Pons (tissue), 1 donor: ENCODE results near the gene CAMK4.
"Not testable (repeated sequence)": the region's sequence is repeated elsewhere in the genome, so short reads cannot be mapped to it uniquely, and the experiment has no call there.

Experiments used
- DNase-seq: peaks from one replicate; pipeline ENCODE4 v3.0.0-alpha.2; 2016; ENCODE audit warnings: low spot score

CAMK4 gene

GRCh38 chr5:111256128-111256527, 31.9 kb downstream of the CAMK4 start:
- no peak for DNase-seq

DNA sequence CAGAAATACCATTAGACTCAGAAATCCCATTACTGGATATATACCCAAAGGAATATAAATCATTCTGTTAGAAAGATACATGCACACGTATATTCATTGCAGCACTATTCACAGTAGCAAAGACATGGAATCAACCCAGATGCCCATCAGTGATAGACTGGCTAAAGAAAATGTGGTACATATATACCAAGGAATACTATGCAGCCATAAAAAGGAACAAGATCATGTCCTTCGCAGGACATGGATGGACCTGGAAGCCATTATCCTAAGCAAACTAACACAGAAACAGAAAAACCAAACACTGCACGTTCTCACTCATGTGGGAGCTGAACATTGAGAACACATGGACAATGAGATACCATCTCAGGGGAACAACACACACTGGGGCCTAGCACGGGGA, 33.4 kb downstream of the CAMK4 start:
- DNase-seq: not testable (repeated sequence)

DNA sequence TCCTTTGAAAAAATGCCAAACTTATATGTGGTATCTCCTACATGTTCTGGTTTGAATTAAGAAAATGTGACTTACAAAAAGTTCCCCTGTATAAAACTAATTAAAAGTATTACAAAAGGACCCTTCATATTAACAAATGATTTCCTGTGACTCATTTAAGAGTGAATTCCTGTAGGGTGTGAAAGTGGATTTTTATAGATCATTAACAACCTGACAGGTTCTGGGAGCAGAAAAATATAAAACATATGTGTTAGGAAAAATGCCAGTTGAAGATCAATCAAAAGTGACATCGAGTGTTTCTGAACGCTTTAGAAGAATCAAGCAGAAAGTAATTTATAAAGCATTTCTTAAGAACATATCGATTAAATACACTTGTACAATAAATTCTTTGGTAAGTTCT, 35.5 kb downstream of the CAMK4 start:
- no peak for DNase-seq

DNA sequence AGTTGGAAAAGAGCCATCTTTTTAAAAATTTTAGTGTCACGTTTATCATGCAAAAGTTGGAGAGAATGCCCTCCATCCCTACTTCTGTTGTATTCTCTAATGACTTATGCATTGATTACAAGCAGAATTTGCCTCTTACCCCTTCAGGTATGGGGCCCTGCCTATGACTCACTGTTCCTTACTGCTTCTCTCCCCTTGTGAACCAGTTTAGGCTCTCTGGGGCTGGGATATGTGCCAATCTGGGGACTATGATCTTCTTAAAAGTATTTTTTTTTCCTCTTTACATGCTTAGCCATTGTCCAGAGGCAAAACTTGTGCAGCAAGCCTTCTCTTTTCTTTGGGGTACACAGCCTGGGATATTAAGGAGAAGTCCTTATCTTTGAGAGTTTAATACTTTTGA, 37.4 kb downstream of the CAMK4 start:
- no peak for DNase-seq

DNA sequence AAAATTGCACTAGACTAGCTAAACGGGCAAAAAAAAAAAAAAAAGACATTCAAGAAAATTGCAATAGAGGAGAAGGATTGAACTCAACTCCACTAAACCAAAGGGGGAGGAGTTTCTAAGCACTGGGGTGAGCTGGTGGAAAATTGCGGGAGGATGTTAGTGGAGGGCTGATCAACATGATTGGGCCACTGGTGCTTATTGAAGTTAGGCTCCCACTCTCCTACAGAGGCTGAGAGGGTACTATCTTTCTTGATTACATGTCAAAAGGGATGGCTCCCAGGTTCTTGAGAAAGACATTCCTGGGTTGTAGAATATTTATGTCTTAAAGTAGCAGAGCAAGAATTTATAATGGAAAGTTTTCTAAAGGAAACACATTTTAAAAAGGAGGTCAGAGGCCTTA, 38.0 kb downstream of the CAMK4 start:
- no peak for DNase-seq

- DNase-seq: no peak
Observed at GRCh38 chr5:111262815-111263214, 38.6 kb downstream of the CAMK4 start.

GRCh38 chr5:111266491-111266890, 42.3 kb downstream of the CAMK4 start:
- DNase-seq: no peak

DNA sequence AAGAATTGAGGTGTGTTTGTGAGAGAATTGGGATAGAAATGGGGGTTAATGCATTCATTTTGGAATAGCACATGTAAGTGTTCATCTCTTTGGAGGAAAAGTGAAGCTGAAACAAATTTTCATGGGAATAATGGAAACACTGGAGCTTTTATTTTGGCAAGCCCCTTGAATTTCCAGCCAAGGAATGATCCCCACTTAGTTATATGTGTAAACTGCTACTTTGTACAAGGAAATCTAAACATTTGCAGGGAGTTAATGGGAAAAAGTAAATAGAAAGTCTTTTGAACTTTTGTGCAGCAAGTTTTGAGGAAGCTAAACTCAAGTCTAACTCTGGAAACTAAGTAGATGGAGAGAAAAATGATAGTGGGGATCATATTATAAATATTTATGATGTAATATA, 44.1 kb downstream of the CAMK4 start:
- DNase-seq: no peak

GRCh38 chr5:111271885-111272284, 47.7 kb downstream of the CAMK4 start:
- no peak for DNase-seq

DNA sequence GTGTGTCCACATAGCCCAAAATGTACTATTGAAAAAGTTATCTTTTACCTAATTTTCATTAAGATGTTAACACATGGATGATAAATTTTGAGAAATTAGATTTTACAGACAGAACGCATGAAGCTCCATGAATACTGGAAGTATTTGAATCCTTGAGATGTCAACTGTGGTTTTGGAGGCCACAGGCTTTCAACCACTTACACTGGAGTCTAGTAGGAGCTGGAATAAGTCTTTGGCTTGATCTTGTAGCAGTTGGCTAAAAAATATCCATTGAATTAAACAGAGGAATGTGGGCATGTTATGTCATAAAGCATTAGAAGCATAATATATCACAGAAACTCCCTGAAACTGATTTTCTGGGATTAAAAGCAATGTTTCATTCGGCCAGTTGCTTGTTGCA, 52.9 kb downstream of the CAMK4 start:
- no peak for DNase-seq

DNA sequence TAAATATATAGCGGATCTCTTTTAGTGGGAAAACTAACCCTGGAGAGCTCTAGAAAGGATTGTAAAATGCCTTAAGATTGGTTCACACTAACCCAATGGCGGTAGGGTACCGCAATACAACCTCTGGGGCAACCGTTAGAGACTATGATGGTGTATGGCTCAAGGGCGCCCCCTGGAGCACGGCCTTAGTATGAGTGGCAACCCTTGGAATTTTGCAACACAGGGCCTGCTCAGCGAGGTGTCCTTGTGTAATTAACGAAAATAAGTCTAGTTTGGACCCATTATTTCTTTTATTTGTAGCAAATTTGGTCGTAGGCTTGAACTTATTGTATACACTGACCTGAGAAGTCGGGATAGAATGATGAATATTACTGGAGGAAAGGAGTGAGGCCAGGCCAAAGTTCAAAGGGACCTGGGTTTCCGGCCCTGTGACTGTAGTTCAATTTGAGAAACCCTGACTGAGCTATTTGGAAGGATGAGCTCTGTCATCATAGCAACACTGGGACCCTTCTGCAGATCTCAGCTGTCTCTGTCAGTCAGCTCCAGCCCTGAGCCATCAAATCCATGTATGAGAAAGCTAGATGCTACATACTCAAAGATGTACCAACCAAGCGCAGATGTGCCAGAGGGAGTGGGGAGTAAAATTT, 54.8 kb downstream of the CAMK4 start:
- peak; percentile 26 for DNase-seq

DNA sequence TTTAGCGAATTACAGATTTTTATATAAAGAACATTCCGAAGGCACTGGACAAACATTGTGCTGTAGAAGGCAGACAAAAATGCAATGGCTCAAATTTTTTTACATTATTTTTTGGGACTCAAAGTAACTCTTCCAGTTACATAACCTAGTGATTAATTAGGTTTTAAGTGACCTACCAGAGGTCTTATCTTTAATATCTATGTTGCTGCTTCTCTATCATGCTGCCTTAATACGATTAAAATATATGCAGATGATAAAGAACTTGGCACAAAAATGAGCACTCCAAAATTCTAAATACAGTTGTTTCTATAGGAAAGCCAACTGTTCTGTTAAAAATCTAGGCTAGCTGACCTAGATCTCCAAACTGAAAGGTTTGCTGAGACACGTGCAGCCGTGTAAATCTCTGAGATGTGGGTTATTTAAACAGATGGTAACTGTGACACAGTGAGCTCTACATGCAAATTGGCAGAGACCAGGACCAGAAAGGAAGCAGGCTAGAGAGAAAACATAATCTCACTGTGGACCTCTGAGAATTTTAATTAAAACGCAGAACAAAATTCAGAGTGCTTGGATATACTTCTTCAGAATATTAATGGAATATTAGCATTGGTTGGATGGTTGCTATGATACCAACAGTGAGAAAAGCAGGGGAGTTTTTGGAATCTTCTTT, 56.2 kb downstream of the CAMK4 start:
- peak; percentile 17 for DNase-seq

DNA sequence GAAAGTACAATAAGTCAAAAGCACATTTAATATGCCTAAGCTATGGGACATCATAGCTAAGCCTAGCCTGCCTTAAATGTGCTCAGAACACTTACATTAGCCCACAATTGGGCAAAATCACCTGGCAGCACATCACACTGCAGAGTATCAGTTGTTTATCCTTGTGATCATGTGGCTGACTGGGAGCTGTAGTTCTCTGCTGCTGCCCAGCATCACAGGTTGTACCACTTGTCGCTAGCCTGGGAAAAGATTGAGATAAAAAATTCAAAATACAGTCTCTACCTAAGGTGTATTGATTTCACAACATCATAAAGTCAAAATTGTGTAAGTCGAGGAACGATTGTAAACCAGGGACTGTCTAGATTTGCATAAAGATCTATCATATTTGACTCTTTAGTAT, 58.6 kb downstream of the CAMK4 start:
- DNase-seq: no peak

- DNase-seq: no peak
Observed at GRCh38 chr5:111284825-111285224, 60.6 kb downstream of the CAMK4 start.

DNA sequence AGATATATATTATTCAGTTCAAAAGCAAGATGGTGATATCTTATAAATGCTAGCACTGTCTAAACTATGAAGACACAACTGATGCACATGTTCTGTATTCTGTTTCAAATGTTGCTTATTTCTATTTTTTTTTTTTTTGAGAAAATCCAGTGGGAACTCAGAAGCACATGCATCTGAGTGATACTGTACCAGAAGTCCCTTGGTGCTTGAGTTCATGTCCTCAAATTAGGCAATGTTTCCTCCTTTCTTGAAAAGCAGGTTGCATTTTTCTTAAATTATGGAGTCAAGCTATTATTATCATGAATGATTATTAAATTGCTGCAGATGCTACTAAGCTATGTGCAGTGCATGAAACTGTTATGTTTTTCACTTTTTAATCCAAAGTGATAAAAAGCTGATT, 70.4 kb downstream of the CAMK4 start:
- DNase-seq: no peak

GRCh38 chr5:111295649-111296048, 71.5 kb downstream of the CAMK4 start:
- no peak for DNase-seq

DNA sequence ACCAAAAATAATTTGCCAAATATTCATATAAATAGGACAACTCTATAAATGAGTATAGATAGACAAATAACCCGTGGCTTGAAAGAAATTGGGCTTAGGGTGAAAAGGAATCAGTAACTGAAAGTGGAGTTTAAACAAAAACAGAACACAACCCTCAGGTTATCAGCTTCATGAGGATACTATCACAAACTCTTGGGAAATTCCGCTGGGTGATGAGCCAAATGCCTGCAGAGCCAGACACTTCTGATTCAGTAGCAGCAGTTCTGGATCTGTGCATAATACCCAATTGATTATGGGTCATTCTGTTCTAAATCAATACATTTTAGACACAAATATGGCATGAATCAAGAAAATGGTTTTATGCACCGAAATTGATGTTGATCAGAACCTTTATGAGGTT, 72.4 kb downstream of the CAMK4 start:
- DNase-seq: no peak

DNA sequence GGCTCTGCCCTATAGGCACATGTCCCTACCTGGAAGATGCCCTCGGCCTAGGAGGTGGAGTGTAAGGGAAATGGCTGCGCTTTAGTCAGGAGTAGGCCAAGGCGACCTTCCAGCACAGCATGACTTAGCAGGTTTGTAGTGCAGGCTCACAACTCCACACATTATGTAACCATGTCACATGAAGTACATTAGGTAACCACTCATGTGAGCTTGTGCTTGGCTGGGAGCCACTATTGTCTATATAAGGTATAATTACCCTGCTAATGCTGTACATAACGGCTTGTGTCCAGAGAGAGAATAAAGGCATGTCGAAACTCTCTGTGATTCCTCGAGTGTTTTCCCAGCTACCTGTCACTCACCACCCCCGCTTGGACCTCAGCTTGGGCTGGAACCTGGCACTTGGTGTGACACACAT, 74.9 kb downstream of the CAMK4 start:
- no peak for DNase-seq

DNA sequence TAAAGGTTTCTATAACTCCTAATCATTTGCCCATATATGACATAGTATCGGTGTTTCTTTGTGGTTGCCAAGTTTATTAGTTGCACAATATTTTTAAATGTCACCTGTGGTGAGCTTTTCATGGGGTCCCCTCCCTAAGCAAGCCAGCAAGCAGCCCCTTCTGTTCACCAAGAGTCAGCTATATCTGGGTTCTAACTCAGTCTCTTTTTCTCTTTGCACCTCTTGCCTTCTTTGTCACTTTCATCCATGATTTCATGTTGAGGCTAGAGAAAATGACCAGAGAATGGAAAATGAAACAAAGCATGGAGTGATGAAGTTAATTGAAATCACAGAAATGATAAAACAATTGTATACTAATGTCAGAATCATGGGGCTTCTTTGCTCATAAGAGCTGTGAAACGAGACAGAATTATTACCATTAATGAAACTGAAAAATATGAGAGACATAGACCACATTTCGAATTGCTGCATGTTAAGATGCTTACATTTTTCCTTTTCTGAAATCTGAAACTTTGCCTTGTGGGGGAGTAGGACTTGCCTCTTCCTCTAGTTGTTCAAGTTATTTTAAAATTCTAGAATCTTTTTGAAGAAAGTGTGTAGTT, 75.7 kb downstream of the CAMK4 start:
- no peak for DNase-seq

DNA sequence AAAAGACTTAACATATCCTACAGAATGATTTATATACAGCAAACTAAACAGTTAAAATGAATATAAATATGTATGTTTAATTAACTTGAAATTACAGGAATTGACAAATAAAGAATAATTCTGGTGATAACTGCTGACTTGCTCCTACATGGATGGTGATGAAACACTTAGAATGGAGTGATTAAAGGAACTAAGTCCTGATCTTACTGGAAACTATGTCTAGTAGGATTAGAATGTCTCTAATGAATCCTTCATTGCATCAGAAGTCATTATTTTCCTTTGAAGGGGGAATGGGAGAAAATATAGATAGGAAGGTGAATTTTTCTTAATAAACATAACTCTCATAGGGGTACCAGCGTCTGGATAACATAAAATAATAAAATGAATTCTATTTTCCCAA, 77.1 kb downstream of the CAMK4 start:
- no peak for DNase-seq

- not testable (repeated sequence) for DNase-seq
Observed at GRCh38 chr5:111302043-111302442, 77.9 kb downstream of the CAMK4 start.

DNA sequence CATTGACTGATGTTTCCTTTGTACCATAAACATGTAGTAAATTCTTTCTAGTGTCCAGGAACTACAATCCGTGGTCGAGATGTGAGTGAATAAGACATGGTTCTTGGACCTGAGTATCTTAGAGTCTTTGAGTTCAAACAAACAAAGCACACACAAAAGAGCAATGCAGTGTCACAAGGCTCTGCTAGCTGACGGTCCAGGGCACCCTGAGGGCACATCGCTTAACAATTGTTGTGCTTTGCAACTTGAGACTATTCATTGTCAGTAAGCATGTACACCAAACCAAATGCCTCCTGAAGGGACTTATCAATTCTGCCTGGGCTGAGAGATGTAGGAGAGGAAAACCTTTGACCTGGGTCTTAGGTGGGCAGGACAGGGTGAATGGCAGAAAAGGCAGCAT, 84.8 kb downstream of the CAMK4 start:
- DNase-seq: no peak

- no peak for DNase-seq
Observed at GRCh38 chr5:111309384-111309783, 85.2 kb downstream of the CAMK4 start.
